ENCODE data around the gene TANK. TPM values are rescaled to one million over a fixed set of nuclear protein-coding genes. Genes with fewer than 3 reads are reported as not detected.
A peak's percentile ranks its signal among the peaks of the same experiment; 100 is the strongest.

The TANK gene
- total and polyA plus RNA-seq, 2 of the 13 experiments (the other 11 are each of a cell fraction or from before 2014, with no cell fraction given) = 66.9 to 96.1 TPM

- BruUV-seq (replicated peaks) = no TSS peak
- in situ Hi-C loops (cut with HindIII; ENCODE audit: extremely low pct_ligation_motif_present, low pct_unique_long_range_greater_than_20kb) = no loop called here
- POLR2A ChIA-PET = no interaction called here
- H3K36me3 ChIP-seq (replicated peaks in 1 of 2; ENCODE audit: control insufficient read depth in 1 of 2, insufficient read depth in 2 of 2, low read length in 2 of 2) = no peaks in the 10 kb centered on the region
- no peak overlapping the region for H3K4me3 ChIP-seq (replicated peaks in 1 of 3; ENCODE audit: insufficient read depth in 1 of 3, low read depth in 2 of 3, low read length in 3 of 3)
- no peak overlapping the region for H3K4me2 ChIP-seq (ENCODE audit: low read depth, low read length)
- TF ChIP-seq ZNF317 (CRISPR knock-in tag; IDR thresholded peaks at IDR 0.05) (peak; percentile 98), MEIS2 (CRISPR knock-in tag; IDR thresholded peaks at IDR 0.05) (no peak)
- H3K27me3 ChIP-seq (ENCODE audit: control insufficient read depth in 1 of 2, insufficient read depth in 2 of 2, low read length in 2 of 2) = no peaks in the 10 kb centered on the region
- no peak for DNase-seq (ENCODE audit: low spot score)
- H3K9me3 ChIP-seq (ENCODE audit: low read length) = peaks cover 37% of the 10 kb centered on the region
- no peak for ATAC-seq
- no peaks in the 10 kb centered on the region for H3K4me1 ChIP-seq (ENCODE audit: insufficient read depth, low read length)
- CTCF ChIA-PET (ENCODE audit: low intra/inter-chr PET ratio, low total read pairs) = no interaction called here
- no peaks in the 10 kb centered on the region for H3K79me2 ChIP-seq (ENCODE audit: insufficient read depth, low read length)
- FAIRE-seq = no peak
- intact Hi-C loops (cut with micrococcal nuclease; ENCODE audit: unreplicated experiment) = no loop called here
- H4K20me1 ChIP-seq (ENCODE audit: insufficient read depth, low read length) = no peaks in the 10 kb centered on the region
- H3K27ac ChIP-seq (ENCODE audit: extremely low read length, insufficient read depth, low read length) = no peak overlapping the region
- H3K9ac ChIP-seq (ENCODE audit: insufficient read depth, low read depth, low read length) = no peak overlapping the region
- no peak overlapping the region for H2AFZ ChIP-seq (ENCODE audit: low read length)
These were observed 7.9 kb upstream of the TANK start for GRCh38 chr2:161152302-161152701.

- intact Hi-C loops (cut with micrococcal nuclease; ENCODE audit: unreplicated experiment) = no loop called here
- peaks cover 9% of the 10 kb centered on the region; the same call in 1 of the 2 replicates for H4K20me1 ChIP-seq (ENCODE audit: insufficient read depth, low read length)
- H3K4me1 ChIP-seq (ENCODE audit: insufficient read depth, low read length) = peaks cover 36% of the 10 kb centered on the region
- no peak overlapping the region for H3K4me3 ChIP-seq (replicated peaks in 1 of 3; ENCODE audit: insufficient read depth in 1 of 3, low read depth in 2 of 3, low read length in 3 of 3)
- H3K9me3 ChIP-seq (ENCODE audit: low read length) = no peaks in the 10 kb centered on the region
- CTCF ChIA-PET (ENCODE audit: low intra/inter-chr PET ratio, low total read pairs) = no interaction called here
- peak overlapping the region; percentile 92 for H3K27ac ChIP-seq (ENCODE audit: extremely low read length, insufficient read depth, low read length)
- BruUV-seq (replicated peaks) = no TSS peak
- TF ChIP-seq ZNF816 (CRISPR knock-in tag; IDR thresholded peaks at IDR 0.05; ENCODE audit: borderline replicate concordance) (0 out of 2 replicates have a peak, but pooled peaks have one; percentile 30), ZNF7 (CRISPR knock-in tag; IDR thresholded peaks at IDR 0.05) (peak; percentile 84), ZNF644 (CRISPR knock-in tag; IDR thresholded peaks at IDR 0.05; ENCODE audit: low read depth) (peak; percentile 59; the same call in 1 of the 2 replicates), ZNF235 (CRISPR knock-in tag; IDR thresholded peaks at IDR 0.05; ENCODE audit: borderline replicate concordance) (no peak)
- H2AFZ ChIP-seq (ENCODE audit: low read length) = no peak overlapping the region
- in situ Hi-C loops (cut with HindIII; ENCODE audit: extremely low pct_ligation_motif_present, low pct_unique_long_range_greater_than_20kb) = no loop called here
- ATAC-seq (no peak), DNase-seq (ENCODE audit: low spot score) (no peak), FAIRE-seq (no peak)
- no peak overlapping the region for H3K9ac ChIP-seq (ENCODE audit: insufficient read depth, low read depth, low read length)
- POLR2A ChIA-PET = no interaction called here
- H3K27me3 ChIP-seq (ENCODE audit: control insufficient read depth in 1 of 2, insufficient read depth in 2 of 2, low read length in 2 of 2) = peaks cover 0 to 5% of the 10 kb centered on the region in 2 experiments; a peak in 1 of 5 replicates
- peaks cover 4 to 10% of the 10 kb centered on the region in 2 experiments; a peak in 4 of 5 replicates for H3K36me3 ChIP-seq (replicated peaks in 1 of 2; ENCODE audit: control insufficient read depth in 1 of 2, insufficient read depth in 2 of 2, low read length in 2 of 2)
- no peak overlapping the region for H3K4me2 ChIP-seq (ENCODE audit: low read depth, low read length)
- H3K79me2 ChIP-seq (ENCODE audit: insufficient read depth, low read length) = peaks cover 33% of the 10 kb centered on the region
- 100% methylated on average over 2 of the region's 2 CpGs for WGBS (ENCODE audit: low lambda C conversion rate)
These were observed 1.3 kb upstream of the TANK start for GRCh38 chr2:161158882-161159281.

Measured in HepG2 (cell line).